OCI-LY1 (cell line): ENCODE measurements around the gene PTPN11.

Experiments used
- H2AFZ ChIP-seq: fragments of 200-600 bp; sonication (generic), shearing (Covaris generic); 2 replicates; pipeline ENCODE4 v1.6.0; 2014; ENCODE audit warnings: antibody characterized with exemption, mild to moderate bottlenecking, low read length
- H3F3A ChIP-seq: fragments of 200-600 bp; sonication (generic), shearing (Covaris generic); 2 replicates; pipeline ENCODE4 v1.6.0; 2014; ENCODE audit warnings: mild to moderate bottlenecking, antibody characterized with exemption, low read length, moderate library complexity; ENCODE audit not compliant: insufficient read depth
- H3K27ac ChIP-seq: fragments of 200-600 bp; sonication (generic); 2 replicates; pipeline ENCODE4 v1.5.1; 2014; ENCODE audit warnings: low read length, mixed run types, mild to moderate bottlenecking, low read depth; ENCODE audit not compliant: poor library complexity, severe bottlenecking
- H3K27me3 ChIP-seq: fragments of 200-600 bp; sonication (generic); 2 replicates; pipeline ENCODE4 v1.6.0; 2014; ENCODE audit warnings: antibody characterized with exemption, mild to moderate bottlenecking, low read length, moderate library complexity; ENCODE audit not compliant: insufficient read depth
- H3K36me3 ChIP-seq: fragments of 200-600 bp; sonication (generic); 2 replicates; pipeline ENCODE4 v1.6.1; 2014; ENCODE audit warnings: mild to moderate bottlenecking, antibody characterized with exemption, low read length, moderate library complexity, mixed read lengths; ENCODE audit not compliant: insufficient read depth
- H3K4me1 ChIP-seq: fragments of 200-600 bp; sonication (generic); 2 replicates; pipeline ENCODE4 v1.5.1; 2014; ENCODE audit warnings: mild to moderate bottlenecking, low read length, moderate library complexity; ENCODE audit not compliant: insufficient read depth, severe bottlenecking
- H3K4me2 ChIP-seq: fragments of 200-600 bp; sonication (generic), shearing (Covaris generic); 2 replicates; pipeline ENCODE4 v1.6.1; 2014; ENCODE audit warnings: low read length
- H3K4me3 ChIP-seq: fragments of 200-600 bp; sonication (generic); 2 replicates; pipeline ENCODE4 v1.5.1; 2014; ENCODE audit warnings: low read length, low read depth, mild to moderate bottlenecking, mixed read lengths; ENCODE audit not compliant: poor library complexity, severe bottlenecking
- H3K79me2 ChIP-seq: fragments of 200-600 bp; shearing (Covaris generic); 2 replicates; pipeline ENCODE4 v1.6.1; 2016; ENCODE audit warnings: mixed run types, low read length, mixed read lengths; ENCODE audit not compliant: insufficient read depth
- H3K9ac ChIP-seq: fragments of 200-600 bp; sonication (generic), shearing (Covaris generic); 2 replicates; pipeline ENCODE4 v1.6.1; 2014; ENCODE audit warnings: mild to moderate bottlenecking, low read length, mixed read lengths
- H3K9me2 ChIP-seq: fragments of 200-600 bp; sonication (generic), shearing (Covaris generic); 2 replicates; pipeline ENCODE4 v1.6.1; 2014; ENCODE audit warnings: low read depth, mild to moderate bottlenecking, low read length, mixed read lengths
- H3K9me3 ChIP-seq: fragments of 200-600 bp; shearing (Covaris generic); 2 replicates; pipeline ENCODE4 v1.6.1; 2014; ENCODE audit warnings: low read length, mixed read lengths
- H4K20me1 ChIP-seq: fragments of 200-600 bp; sonication (generic), shearing (Covaris generic); 2 replicates; pipeline ENCODE4 v1.6.0; 2016; ENCODE audit warnings: mild to moderate bottlenecking, low read length; ENCODE audit not compliant: insufficient read depth
- CTCF ChIP-seq: fragments of 200-600 bp; sonication (generic), shearing (Covaris generic); IDR thresholded peaks from 2 replicates; pipeline ENCODE4 v1.5.1; 2017; ENCODE audit warnings: mild to moderate bottlenecking, antibody characterized with exemption, low read length, moderate library complexity, mixed read lengths
- EZH2 ChIP-seq: fragments of 200-600 bp; sonication (generic), shearing (Covaris generic); IDR thresholded peaks from 2 replicates; pipeline ENCODE4 v1.8.0; 2017; ENCODE audit warnings: borderline replicate concordance, mixed run types, mild to moderate bottlenecking, antibody characterized with exemption, low read length, moderate library complexity, mixed read lengths

The PTPN11 gene

GRCh38 chr12:112418608-112419296, at the start of gene PTPN11:
Gene PTPN11 (plus strand): TSS chr12:112418947. CDS start chr12:112419112, 165 bp downstream.
- H3K79me2 ChIP-seq = peaks cover 46% of the 10 kb centered on the region
- H2AFZ ChIP-seq = peak within 1 kb of the TSS; percentile 50
- no peak for TF ChIP-seq EZH2
- TF ChIP-seq CTCF = peak; percentile 49

GRCh38 chr12:112370199-112370598, 48.5 kb upstream of the PTPN11 start:
- Histone ChIP-seq H3K4me2 (no peak overlapping the region), H3K9me2 (no peaks in the 10 kb centered on the region), H2AFZ (no peak overlapping the region), H3K79me2 (peaks cover 82% of the 10 kb centered on the region), H3K36me3 (peaks cover 3% of the 10 kb centered on the region), H4K20me1 (no peaks in the 10 kb centered on the region), H3F3A (no peaks in the 10 kb centered on the region), H3K27me3 (no peaks in the 10 kb centered on the region), H3K9ac (no peak overlapping the region), H3K4me1 (no peaks in the 10 kb centered on the region), H3K9me3 (no peaks in the 10 kb centered on the region; the same call in 1 of the 2 replicates), H3K27ac (no peak overlapping the region), H3K4me3 (no peak overlapping the region)
- no peak for TF ChIP-seq CTCF
- TF ChIP-seq EZH2 = no peak

More at GRCh38 chr12:112418608-112419296, at the start of gene PTPN11:
- H3K9ac ChIP-seq = peak within 1 kb of the TSS; percentile 89
- H3K9me3 ChIP-seq = no peaks in the 10 kb centered on the region
- no peaks in the 10 kb centered on the region for H3K9me2 ChIP-seq
- H3K27me3 ChIP-seq = no peaks in the 10 kb centered on the region
- peaks cover 36% of the 10 kb centered on the region for H3K4me1 ChIP-seq
- H3K4me3 ChIP-seq = peak within 1 kb of the TSS; percentile 89
- no peaks in the 10 kb centered on the region for H3F3A ChIP-seq
- H3K27ac ChIP-seq = peak within 1 kb of the TSS; percentile 32
- H3K4me2 ChIP-seq = peak within 1 kb of the TSS; percentile 98
- peaks cover 12% of the 10 kb centered on the region; the same call in 1 of the 2 replicates for H3K36me3 ChIP-seq
- no peaks in the 10 kb centered on the region for H4K20me1 ChIP-seq

GRCh38 chr12:112370868-112371510, 47.8 kb upstream of the PTPN11 start:
- H3K9ac ChIP-seq = no peak overlapping the region
- H3K27ac ChIP-seq = no peak overlapping the region
- peaks cover 82% of the 10 kb centered on the region for H3K79me2 ChIP-seq

More at GRCh38 chr12:112370868-112371510, 47.8 kb upstream of the PTPN11 start:
- Histone ChIP-seq H3K4me3 (no peak overlapping the region), H3K9me2 (no peaks in the 10 kb centered on the region), H2AFZ (no peak overlapping the region), H3K9me3 (no peaks in the 10 kb centered on the region; the same call in 1 of the 2 replicates), H3K36me3 (peaks cover 8% of the 10 kb centered on the region), H3F3A (no peaks in the 10 kb centered on the region), H3K4me2 (no peak overlapping the region), H4K20me1 (no peaks in the 10 kb centered on the region), H3K4me1 (no peaks in the 10 kb centered on the region), H3K27me3 (no peaks in the 10 kb centered on the region)
- TF ChIP-seq EZH2 (no peak), CTCF (no peak)
